ENCODE results near the gene SYCP3. TPM values are rescaled to one million over a fixed set of nuclear protein-coding genes. Genes with fewer than 3 reads are reported as not detected.

SYCP3 gene
- total and polyA plus RNA-seq, 2 of the 8 experiments (the other 6 are each of a cell fraction or from before 2014, with no cell fraction given) = 0.02 to 0.07 TPM

GRCh38 chr12:101750152-101750551 is 10.9 kb upstream of the SYCP3 start:
- Histone ChIP-seq H2BK12ac (ENCODE audit: low read depth, low read length) (no peak overlapping the region), H2AK5ac (ENCODE audit: low read depth, low read length) (no peak overlapping the region), H3K27ac (ENCODE audit: low read depth, low read length) (no peak overlapping the region), H2AFZ (ENCODE audit: low read length) (no peak overlapping the region), H3K14ac (ENCODE audit: insufficient read length) (no peak overlapping the region), H2BK120ac (replicated peaks; ENCODE audit: low read depth, low read length) (no peak overlapping the region), H3K79me2 (ENCODE audit: control insufficient read depth in 1 of 2, insufficient read depth in 2 of 2, low read length in 2 of 2) (no peaks in the 10 kb centered on the region), H3K18ac (ENCODE audit: extremely low read depth, low read length) (no peak overlapping the region), H4K20me1 (replicated peaks in 1 of 2; ENCODE audit: control insufficient read depth in 1 of 2, insufficient read depth in 2 of 2, low read length in 2 of 2) (no peaks in the 10 kb centered on the region), H2BK5ac (ENCODE audit: low read depth, low read length) (no peak overlapping the region), H3K4me1 (replicated peaks in 1 of 4; ENCODE audit: control insufficient read depth in 3 of 4, insufficient read depth in 4 of 4, low read length in 3 of 4) (peaks cover 0 to 3% (median 3%) of the 10 kb centered on the region in 4 experiments; a peak in 3 of 7 replicates), H4K91ac (replicated peaks; ENCODE audit: insufficient read length, low read length) (no peak overlapping the region), H3K27me3 (replicated peaks in 1 of 4; ENCODE audit: control insufficient read depth in 3 of 4, extremely low read depth in 1 of 4, insufficient read depth in 3 of 4, low read length in 3 of 4) (no peaks in the 10 kb centered on the region), H3K4ac (replicated peaks; ENCODE audit: insufficient read length, low read depth, low read length) (no peak overlapping the region), H3K56ac (replicated peaks; ENCODE audit: insufficient read length, low read depth, low read length) (no peak overlapping the region), H3K9ac (replicated peaks in 1 of 4; ENCODE audit: extremely low read depth in 1 of 4, low read depth in 3 of 4, low read length in 3 of 4) (no peak overlapping the region), H3K23ac (ENCODE audit: insufficient read length) (no peak overlapping the region), H3K23me2 (ENCODE audit: low read depth, low read length) (no peaks in the 10 kb centered on the region), H3K4me3 (ENCODE audit: extremely low read depth in 1 of 4, insufficient read depth in 2 of 4, low read depth in 3 of 4, low read length in 4 of 4) (no peak overlapping the region), H3K4me2 (ENCODE audit: insufficient read depth in 1 of 2, low read depth in 2 of 2, low read length in 2 of 2) (0 out of 4 replicates have a peak overlapping the region, but pooled peaks of 1 of the 2 experiments have one; percentile 27), H3K79me1 (ENCODE audit: low read depth, low read length) (0 out of 2 replicates have a peak, but pooled peaks cover 3% of the 10 kb centered on the region), H2BK20ac (ENCODE audit: low read length) (no peak overlapping the region), H2BK15ac (ENCODE audit: low read length) (no peak overlapping the region), H3K36me3 (ENCODE audit: control insufficient read depth in 2 of 4, insufficient read depth in 4 of 4, low read length in 3 of 4) (peaks cover 6 to 52% (median 24%) of the 10 kb centered on the region in 4 experiments), H3K9me3 (ENCODE audit: insufficient read depth in 2 of 2, low read depth in 1 of 2, low read length in 1 of 2) (no peaks in the 10 kb centered on the region), H4K8ac (ENCODE audit: extremely low read depth, insufficient read depth, low read length) (no peak overlapping the region), H4K5ac (ENCODE audit: insufficient read length, low read depth, low read length) (no peak overlapping the region)
- TF ChIP-seq BCL11A (IDR thresholded peaks at IDR 0.05; ENCODE audit: low read depth in 2 of 2, low read length in 2 of 2) (no peak), CTBP2 (IDR thresholded peaks at IDR 0.05; ENCODE audit: borderline replicate concordance, insufficient read depth, insufficient read length, low read length) (no peak), PHF8 (conservative IDR thresholded peaks at IDR 0.05; ENCODE audit: low read depth, low read length) (no peak), SIX5 (IDR thresholded peaks at IDR 0.05; ENCODE audit: low read depth, low read length) (no peak), JUND (IDR thresholded peaks at IDR 0.05; ENCODE audit: low read length) (no peak), GABPA (IDR thresholded peaks at IDR 0.05; ENCODE audit: borderline replicate concordance, insufficient read depth, low read length) (no peak), E2F6 (IDR thresholded peaks at IDR 0.05) (no peak), NANOG (IDR thresholded peaks at IDR 0.05; ENCODE audit: insufficient read depth, low read depth, low read length, poor library complexity, severe bottlenecking) (no peak)
- DNase-seq (ENCODE audit: low read depth in 1 of 2, low spot score in 2 of 2) (no peak), FAIRE-seq (no peak)
- ChIA-PET CTCF (ENCODE audit: partially characterized antibody) (interaction anchor here (3.1 kb wide), 1 partner anchor 11 kb away, joined by 21 read pairs; no protein-coding TSS in a partner anchor), POLR2A (ENCODE audit: partially characterized antibody) (no interaction called here)
- 83% methylated on average over 4 of the region's 4 CpGs; no CpG with 5 or more reads in 1 of the 2 experiments for WGBS, 2 experiments (ENCODE audit: extremely low coverage in 1 of 2, insufficient coverage in 1 of 2, insufficient read length in 1 of 2, insufficient replicate concordance in 2 of 2, low coverage in 1 of 2, low lambda C conversion rate in 2 of 2, missing lambda C conversion rate in 1 of 2)

Data from H1 (cell line).